Left ventricle myocardium superior (tissue), 1 donor: ENCODE data around the gene CLIC3. TPM values are rescaled to one million over a fixed set of nuclear protein-coding genes. Genes with fewer than 3 reads are reported as not detected.

ENCODE experiments used
- ATAC-seq: fragments of 200-7000 bp; cut with Tn5 transposase; one replicate; pipeline ENCODE4 v1.9.1; 2020; ENCODE audit warnings: mild to moderate bottlenecking, moderate library complexity
- DNase-seq: peaks from one replicate; pipeline ENCODE4 v3.0.0-alpha.2; 2020
- intact Hi-C: fragments of 100-400 bp; cut with micrococcal nuclease; formaldehyde crosslinking; loops from one replicate; pipeline ENCODE4 v1.11.0; 2022
- total RNA-seq: library from RNA; stranded (reverse); fragmentation: NEBNext Ultra II Directional; extraction: Animal tissue kit (Norgen Biotek cat#: 25700); gene quantifications from one replicate; pipeline ENCODE4 v1.2.1, GENCODE V29; 2021
- donor health status: DM: no; HTN: yes; CAD: no; lungs with severe emphysema.

Gene CLIC3
- total RNA-seq, 1 donor from 2014 or later: 1.7 TPM

DNA sequence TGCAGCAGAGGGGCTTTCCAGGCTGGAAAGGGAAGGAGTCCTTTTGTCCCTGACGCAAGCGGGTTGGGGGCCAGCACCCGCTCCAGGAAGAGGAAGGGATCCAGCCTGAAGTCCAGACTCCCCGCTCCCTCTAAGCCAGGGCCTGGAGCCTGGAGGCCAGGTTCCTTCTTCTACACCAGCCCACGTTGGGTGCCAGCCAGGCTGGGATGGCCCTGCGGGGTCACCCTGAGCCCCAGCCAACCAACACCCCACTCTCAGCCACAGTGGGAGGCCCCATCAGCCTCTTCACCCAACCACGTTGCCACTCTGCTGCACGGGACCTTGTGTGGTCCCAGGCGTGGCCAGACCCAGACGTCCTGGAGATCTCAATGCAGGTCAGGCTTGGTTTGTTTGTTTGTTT is 36.5 kb upstream of the CLIC3 start:
- ATAC-seq (peak; percentile 22), DNase-seq (peak; percentile 80)
- intact Hi-C loops: no loop called here

DNA sequence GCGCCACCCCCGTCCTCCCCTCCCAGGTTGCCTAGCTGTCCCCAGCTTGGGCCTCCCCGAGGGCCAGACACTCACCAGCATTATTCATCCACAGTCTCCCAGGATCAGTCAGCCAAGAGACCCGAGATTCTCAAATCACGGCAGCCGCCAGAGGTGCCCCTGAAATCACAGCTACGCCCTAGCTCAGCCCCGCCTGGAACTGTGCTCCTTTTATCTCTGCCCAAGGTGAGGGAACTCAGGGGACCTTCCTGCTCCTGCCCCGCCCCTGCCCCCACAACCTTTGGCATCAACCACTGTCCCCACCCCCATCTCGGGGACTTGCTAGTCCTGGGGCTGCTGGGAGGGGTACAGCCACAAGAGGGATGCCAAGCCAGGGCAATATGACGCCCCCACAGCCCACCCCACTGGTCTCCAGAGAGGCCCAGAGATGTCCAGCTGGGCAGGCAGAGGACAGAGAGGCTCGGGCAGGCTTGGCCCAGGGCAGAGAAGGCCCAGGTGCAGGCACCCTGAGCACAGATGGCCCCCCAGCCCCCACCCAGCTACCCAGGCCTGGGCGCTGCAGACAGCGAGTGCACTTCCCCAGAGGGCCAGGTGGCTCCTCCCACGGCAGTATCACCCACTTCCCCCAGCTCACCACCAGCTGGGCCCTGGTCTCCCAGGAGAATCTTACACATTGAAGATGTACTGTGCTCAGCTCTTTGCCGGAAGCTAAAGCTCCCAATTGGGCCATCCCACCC is 35.7 kb upstream of the CLIC3 start, which contains the start of gene FUT7:
TSS of gene FUT7 (minus strand) at position 185 of the 737 bp plus-strand sequence. CDS start at position 88, 97 bp downstream.
- peak; percentile 50 for DNase-seq
- intact Hi-C loops: no loop called here
- ATAC-seq: no peak

- intact Hi-C loops: no loop called here
- DNase-seq: no peak
- no peak for ATAC-seq
Observed at GRCh38 chr9:137030538-137031527, 34.5 kb upstream of the CLIC3 start.

DNA sequence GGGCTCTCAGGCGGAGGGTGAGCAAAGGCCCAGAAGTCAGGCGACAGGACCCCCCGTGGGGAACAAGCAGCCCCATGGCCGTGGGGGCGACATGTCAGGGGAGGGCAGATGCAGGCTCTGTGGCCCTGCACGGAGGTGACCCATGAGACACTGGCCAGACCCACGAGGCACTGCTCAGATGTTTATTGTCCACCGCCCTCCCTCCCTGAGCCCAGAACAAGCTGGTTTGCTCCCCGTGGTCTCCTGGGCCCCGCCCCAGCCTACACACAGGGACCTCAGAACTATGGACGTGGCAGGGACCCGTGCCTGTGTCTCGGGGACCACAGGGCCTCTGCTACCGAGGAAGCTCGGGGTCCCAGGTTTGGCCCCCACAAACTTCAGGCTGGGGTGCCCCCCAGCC is 33.6 kb upstream of the CLIC3 start:
- intact Hi-C loops: no loop called here
- ATAC-seq (no peak), DNase-seq (no peak)

GRCh38 chr9:137029058-137029936 is 32.9 kb upstream of the CLIC3 start:
- DNase-seq (peak; percentile 90), ATAC-seq (peak; percentile 75)
- intact Hi-C loops: no loop called here

DNA sequence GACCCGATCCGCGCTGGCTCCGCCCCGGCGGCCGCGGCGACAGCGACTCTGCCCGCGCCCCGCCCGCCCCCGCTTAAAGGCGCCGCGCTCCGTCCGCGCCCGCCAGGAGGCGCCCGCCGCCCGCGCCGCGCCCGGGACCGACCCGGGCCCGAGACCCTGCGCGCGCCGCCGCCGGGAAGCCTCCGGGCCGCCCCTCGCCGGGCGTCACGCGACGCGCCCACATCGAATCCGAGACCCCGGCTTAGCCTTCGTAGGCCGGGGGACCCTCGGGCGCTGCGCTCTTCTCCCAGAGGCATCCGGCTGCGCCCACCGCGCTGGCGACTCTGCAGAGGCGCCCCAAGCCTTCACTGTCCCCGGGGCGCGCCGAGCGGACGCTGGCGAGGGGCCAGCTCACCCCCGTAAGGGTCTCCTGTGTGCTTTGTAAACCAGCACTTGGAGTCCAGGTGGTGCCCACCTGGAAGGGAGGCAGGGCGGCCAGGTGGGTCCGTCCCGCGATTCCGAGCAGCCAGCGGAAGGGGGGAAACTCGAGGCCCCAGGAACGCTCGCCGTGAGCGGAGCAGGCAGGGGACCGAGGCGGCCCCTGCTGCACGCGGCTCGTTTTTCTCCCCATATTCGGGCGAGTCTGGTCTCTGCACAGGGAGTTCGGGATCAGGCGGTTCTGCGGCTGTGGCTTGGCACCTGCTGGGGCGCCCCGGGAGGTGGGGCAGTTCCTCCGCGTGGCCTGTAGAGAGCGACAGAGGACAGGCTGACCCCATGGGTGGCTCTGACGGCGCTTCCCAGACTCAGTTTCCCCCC is 32.1 kb upstream of the CLIC3 start:
- ATAC-seq: peak; percentile 69
- intact Hi-C loops: no loop called here
- DNase-seq: peak; percentile 90

DNA sequence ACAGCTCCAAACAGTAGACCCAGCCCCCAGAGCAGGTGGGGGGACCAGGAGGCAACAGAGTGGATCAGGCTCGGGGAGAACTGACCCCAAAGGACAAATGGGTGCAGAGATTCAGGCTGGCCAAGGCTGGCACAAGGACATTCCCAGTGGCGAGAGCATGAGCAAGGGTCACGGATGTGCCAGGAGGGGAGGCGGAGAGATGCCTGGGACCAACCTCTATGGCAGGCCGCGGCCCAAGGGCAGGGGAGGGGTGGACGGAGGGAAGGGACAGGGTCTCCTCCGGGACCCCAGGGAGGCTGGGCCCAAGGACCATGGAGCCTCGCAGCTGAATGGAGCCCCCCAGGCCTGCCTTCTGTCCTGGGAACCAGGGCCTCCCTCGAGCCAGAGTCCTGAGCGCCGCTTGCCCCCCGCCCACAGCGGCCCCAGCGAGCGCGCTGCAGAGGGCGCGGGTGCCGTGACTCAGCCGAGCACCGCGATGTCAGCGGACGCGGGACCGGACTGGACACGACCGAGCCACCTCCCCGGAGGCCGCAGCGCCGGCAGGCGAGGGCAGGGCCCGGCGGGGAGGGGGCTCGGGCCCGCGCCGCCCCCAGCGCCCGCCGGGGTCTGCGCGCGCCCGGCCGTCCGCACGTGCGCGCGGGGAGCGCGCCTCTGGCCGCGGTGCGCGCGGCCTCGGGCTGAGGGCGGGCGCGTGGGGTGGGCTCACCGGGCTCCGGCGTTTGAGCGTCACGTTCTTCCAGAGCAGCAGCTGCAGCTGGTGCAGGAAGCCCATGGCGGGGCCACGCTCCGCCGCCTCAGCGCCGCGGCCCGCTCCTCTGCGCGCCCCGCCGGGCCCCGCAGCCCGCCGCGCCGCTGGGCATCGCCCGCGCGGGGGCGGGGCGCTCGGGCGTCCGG is 31.2 kb upstream of the CLIC3 start, which contains the start of gene ABCA2:
TSS of gene ABCA2 (minus strand) at position 869 of the 894 bp plus-strand sequence. CDS start at position 772, 97 bp downstream.
- DNase-seq (peak; percentile 61), ATAC-seq (no peak)
- intact Hi-C loops: no loop called here

DNA sequence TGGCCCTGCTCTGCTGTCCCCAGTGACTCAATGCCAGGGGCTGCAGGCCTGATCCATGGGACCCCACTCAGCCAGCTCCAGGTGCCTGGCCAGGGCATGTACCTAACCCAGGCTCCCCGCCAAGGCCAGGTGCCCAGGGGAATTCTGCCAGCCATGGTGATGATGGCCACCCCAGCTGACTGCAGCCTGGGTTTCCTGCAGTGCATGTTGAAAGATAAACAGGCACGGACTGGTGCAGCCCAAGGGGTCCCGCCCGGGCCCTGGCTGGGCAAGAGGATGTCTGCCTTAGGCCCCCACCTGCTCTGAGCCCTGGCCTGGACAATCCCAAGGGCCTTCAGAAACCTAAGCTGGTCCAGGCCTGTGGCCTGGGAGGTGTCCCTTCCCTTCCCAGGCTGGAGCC is 30.5 kb upstream of the CLIC3 start:
- intact Hi-C loops: no loop called here
- no peak for ATAC-seq
- DNase-seq: no peak

DNA sequence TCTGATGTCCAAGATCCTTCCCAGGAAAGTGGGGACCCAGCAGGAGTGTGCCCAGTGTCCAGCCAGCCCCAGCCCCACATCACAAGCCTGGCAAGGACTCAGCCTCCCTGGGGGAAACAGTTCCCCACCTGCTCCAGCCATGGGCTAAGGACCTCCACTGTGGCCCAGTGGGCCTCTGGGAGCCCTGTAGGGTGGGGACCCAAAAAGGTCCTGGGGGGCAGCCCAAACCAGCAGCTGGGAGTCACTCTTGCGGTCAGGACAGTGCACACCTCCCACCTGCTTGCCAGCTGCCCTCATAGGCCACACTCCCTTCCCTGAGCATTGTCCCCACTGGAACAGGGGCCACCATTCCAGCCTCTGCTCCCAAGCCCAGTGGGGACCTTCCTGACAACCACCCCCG is 30.0 kb upstream of the CLIC3 start:
- no peak for DNase-seq
- intact Hi-C loops: no loop called here
- no peak for ATAC-seq

DNA sequence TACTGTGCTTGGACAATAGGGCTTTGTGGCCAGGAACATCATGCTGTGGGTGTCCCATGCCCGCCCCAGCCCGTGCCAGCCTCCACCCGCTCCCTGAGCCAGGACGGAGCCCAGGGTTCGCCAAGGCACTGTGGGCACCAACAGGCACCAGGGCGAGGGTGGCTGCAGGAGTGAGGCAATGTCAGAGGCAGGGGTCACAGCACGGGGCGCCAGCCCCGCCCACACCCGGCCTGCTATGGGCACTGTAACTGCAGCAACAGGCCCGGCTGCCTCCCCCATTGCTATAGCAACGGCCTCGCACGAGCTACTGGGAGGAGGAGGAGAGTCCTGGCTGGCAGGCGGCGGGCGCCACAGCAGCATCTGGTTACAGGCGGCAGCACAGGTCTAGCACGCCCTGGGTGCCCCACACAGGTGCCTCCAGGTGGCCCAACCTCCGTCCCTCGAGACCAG is 29.2 kb upstream of the CLIC3 start:
- no peak for ATAC-seq
- intact Hi-C loops: no loop called here
- DNase-seq: no peak

GRCh38 chr9:137023583-137023991 is 27.2 kb upstream of the CLIC3 start:
- ATAC-seq: no peak
- intact Hi-C loops: no loop called here

DNA sequence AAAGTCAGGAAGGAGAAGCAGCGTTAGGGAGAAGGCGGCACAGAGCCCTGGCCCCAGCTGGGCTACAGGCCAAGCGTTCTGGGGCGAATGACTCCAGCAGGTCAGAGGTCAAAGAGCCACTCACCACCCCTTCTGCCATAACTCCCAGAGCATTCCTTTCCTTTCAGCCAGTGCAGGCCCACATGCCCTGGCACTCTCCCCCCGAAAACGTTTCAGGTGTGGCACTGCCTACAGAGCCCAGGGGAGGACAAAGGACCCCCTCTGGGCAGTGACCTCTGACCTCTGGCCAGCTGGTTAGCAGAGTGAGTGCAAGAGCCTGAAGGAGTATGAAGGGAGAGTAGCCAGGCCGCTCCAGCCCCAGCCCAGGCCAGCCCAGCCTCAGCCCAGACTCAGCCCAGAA is 26.8 kb upstream of the CLIC3 start:
- intact Hi-C loops: no loop called here

More at GRCh38 chr9:137023583-137023991, 27.2 kb upstream of the CLIC3 start:
- no peak for DNase-seq

DNA sequence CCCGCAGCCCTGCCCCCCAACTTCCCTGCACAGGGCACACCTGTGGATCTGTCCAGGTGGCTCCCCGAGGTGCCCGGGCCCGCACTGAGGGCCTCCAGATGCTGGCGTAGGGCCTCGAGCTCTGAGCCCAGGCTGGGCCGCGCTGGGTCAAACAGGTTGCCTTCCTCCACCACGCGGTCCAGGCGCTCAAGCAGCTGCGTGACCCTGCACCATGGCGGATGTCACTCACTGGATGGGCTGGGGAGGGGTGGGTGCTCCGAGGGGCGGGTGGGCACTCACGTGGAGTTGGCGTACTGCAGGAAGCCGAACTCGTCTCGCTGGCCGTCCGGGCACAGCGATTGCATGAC is 26.3 kb upstream of the CLIC3 start:
- intact Hi-C loops: no loop called here
- ATAC-seq: no peak
- DNase-seq: no peak

More for the DNA sequence above, 26.8 kb upstream of the CLIC3 start:
- no peak for ATAC-seq
- DNase-seq: no peak

DNA sequence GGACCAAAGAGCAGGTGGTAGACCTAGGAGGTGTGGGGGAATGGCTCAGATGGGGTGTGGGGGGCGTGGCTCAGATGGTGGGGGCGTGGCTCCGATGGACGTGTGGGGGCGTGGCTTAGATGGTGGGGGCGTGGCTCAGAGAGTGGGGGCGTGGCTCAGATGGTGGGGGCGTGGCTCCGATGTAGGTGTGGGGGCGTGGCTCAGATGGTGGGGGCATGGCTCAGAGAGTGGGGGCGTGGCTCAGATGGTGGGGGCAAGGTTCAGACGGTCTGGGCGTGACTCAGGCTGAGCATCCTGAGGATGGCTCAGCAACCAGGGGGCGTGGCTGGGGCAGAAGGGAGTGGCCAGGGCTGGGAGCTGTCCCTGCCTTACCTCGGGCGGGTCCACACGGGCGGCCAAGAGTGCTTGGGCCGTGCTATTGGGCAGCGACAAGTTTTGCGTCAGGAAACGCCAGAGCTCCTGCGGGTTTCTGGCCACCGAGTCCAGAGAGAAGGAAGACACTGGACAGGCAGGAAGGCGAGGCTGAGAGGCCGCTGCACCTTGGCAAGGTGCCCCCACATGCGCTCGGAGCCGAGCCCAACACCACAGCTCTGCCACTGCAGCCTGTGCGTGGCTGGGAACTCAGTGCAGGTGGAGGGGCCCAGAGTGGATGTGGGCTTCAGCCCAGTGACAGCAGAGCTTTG is 25.8 kb upstream of the CLIC3 start:
- peak; percentile 16 for ATAC-seq
- intact Hi-C loops: no loop called here
- peak; percentile 58 for DNase-seq

DNA sequence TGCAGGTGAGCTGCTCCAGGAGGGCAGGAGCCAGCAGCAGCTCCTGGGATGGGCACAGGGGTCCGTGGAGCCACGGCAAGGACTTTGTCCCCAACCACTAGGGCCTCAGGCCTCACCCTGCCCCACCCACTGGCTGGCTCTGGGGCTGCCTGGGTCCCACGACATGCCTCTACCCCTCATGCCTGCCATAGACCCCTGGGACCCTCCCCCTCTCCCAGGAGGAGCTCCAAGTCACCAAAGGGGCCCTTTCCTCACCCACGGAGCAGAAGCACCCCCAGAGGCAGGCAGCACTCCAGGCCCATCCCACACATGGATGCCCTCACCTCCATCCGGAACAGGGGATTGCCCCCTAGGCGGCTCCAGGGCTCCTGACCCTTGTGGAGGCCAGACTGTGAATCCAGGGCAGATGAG is 25.2 kb upstream of the CLIC3 start:
- ATAC-seq (no peak), DNase-seq (no peak)
- intact Hi-C loops: no loop called here

DNA sequence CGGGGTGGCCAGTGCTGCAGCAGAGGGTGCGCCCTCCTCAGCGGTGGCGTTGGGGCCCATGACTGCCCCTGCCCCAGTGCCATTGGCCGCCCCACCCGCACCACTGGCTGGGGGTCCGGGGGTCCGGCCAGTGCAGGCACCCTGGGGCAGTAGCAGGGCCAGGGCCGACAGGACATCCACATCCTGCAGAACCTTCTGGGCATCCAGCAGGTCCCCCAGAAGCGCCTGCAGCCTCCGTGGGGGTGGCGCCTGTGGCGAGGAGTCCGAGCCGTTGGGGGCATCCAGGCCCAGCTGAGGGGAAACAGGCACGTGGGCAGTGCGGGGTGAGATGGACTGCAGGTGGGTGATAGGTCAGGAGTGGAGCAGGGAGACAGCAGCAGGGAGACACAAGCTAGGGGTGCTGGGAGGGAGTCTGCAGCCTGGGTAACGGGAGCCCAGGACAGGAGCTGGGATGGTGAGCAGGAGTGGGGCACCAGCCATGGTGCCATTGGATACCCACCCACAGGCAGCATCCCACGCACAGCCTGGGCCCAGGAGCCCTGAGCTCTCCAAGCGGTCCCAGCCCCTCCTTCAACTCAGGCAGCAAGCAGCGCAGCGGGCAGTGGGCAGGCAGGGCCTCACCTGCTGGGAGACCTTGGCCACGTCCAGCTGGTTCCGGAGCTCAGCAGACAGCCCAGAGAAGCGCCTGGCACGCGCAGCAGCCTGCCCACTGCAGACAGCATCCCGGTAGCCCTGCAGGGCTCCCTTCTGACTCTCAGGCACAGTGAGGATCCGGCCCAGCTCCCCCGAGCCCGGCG is 24.6 kb upstream of the CLIC3 start:
- DNase-seq: no peak
- intact Hi-C loops: no loop called here
- ATAC-seq: no peak
